MG63 (cell line): ENCODE measurements around the gene DAP. TPM values are rescaled to one million over a fixed set of nuclear protein-coding genes. Genes with fewer than 3 reads are reported as not detected.
"Not testable (repeated sequence)": the region's sequence is repeated elsewhere in the genome, so short reads cannot be mapped to it uniquely, and the experiment has no call there.

Experiments used
- DNase-seq: peaks from one replicate; pipeline ENCODE4 v3.0.0-alpha.2; 2020
- H3K27me3 ChIP-seq: fragments of 250-450 bp; sonication (Bioruptor Pico); 2 replicates; pipeline ENCODE4 v1.5.1; 2020; ENCODE audit warnings: mild to moderate bottlenecking, moderate library complexity
- H3K36me3 ChIP-seq: fragments of 250-450 bp; sonication (Bioruptor Pico); 2 replicates; pipeline ENCODE4 v1.5.1; 2020; ENCODE audit warnings: mild to moderate bottlenecking, moderate library complexity
- H3K4me3 ChIP-seq: fragments of 250-450 bp; sonication (Bioruptor Pico); 2 replicates; pipeline ENCODE4 v1.5.1; 2020; ENCODE audit warnings: mild to moderate bottlenecking, moderate library complexity
- H3K9me3 ChIP-seq: fragments of 250-450 bp; sonication (Bioruptor Pico); 2 replicates; pipeline ENCODE4 v1.5.1; 2020; ENCODE audit warnings: mild to moderate bottlenecking, moderate library complexity
- total RNA-seq: library from RNA; depleted of rRNA; stranded (reverse); fragments of >200 nt; shearing (Covaris generic); gene quantifications from 2 replicates; pipeline ENCODE4 v1.2.3, GENCODE V29; 2014; ENCODE audit warnings: low replicate concordance; rRNA removed

The DAP gene
- total RNA-seq, 1 experiment from 2014 or later, result 26.4 TPM

DNA sequence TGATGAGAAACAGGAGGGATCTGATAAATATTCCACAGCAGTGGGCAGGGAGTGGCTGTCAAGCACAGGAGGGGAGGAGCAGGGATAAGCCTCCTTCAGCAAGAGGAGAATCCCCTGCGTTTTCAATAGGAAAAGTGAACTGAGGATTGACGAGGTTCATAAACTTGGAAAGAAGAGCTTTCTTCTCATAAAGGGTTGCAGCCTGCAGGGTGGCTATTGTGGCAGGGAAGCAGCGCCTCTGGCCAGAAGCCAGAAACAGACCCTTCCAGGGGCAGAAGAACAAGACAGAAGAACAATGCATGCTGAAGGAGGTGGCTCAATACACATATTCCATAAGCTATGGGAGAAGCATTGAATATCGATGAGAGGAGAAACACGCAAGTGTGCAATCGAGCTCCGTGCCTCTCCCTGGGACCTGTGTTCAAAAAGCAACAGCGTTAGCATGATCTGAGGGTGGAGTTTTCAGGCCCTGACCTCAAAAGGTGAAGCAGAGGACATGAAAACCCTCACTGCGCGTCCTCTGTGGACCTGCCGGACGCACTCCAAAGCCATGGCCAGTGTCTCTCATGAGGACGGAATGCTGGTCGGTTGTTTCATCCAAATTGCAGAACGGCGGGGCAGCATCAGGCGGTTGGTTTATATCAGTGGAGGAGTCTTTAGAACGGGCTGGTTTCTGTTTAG is 129.6 kb downstream of the DAP start:
- H3K4me3 ChIP-seq, result no peak overlapping the region
- peaks cover 53% of the 10 kb centered on the region for H3K36me3 ChIP-seq
- no peaks in the 10 kb centered on the region for H3K27me3 ChIP-seq
- DNase-seq, result no peak
- H3K9me3 ChIP-seq, result no peaks in the 10 kb centered on the region

DNA sequence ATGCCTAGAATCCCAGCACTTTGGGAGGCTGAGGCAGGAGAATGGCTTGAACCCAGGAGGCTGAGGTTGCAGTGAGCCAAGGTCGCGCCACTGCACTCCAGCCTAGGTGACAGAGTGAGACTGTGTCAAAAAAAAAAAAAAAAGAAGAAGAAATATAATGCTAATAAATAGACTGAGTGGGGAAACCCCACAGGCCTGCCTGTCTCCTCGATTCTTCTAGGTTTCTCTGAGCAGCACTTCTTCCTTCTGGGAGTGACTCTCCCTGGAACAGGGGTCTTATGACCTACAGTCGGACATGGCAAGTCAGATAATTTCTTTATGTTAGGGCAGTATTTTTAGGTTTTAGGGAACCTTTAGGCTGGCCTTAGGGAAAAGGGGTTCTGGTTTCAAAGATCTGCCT is 130.3 kb downstream of the DAP start:
- not testable (repeated sequence) for H3K27me3 ChIP-seq, DNase-seq, H3K4me3 ChIP-seq, H3K9me3 ChIP-seq
- H3K36me3 ChIP-seq, result peaks cover 52% of the 10 kb centered on the region

DNA sequence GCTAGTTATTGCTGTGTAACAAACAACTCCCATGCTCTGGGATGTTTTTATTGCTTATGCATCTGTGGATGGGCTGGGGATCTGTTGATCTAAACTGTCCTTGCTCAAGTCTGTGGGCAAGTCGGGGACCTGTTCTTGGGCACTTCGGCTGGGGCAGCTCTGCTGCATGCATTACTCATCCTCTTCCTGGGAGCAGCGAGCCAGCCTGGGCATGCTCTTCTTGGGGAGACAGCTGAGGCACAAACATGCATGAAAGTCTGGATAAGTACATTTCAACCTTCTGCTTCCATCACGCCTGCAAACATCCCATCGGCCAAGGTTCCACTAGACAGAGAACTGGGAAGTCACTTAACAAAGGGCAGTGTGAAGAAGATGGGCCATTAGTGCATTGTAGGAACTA is 130.9 kb downstream of the DAP start:
- DNase-seq, result no peak
- Histone ChIP-seq H3K27me3 (no peaks in the 10 kb centered on the region), H3K36me3 (peaks cover 57% of the 10 kb centered on the region)

DNA sequence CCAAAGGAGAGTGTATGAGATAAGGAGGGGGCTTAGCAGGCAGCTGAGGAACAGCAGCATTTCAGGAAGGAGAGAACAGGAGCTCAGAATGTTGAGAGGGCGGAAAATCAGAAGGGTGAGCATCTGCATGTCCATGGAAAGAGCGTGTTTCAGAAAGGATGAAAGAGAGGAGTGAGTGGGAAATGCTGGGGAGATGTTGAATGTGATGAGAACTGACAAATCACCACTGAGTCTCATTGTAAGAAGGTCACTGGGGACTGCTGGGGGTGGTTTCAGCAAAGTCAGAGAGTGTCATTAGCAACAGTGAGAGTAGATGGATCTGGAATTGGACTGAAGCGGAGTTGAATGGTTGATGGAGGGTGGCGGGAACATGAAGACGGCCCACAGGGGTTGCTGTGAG is 131.4 kb downstream of the DAP start:
- Histone ChIP-seq H3K36me3 (peaks cover 57% of the 10 kb centered on the region), H3K4me3 (no peak overlapping the region), H3K9me3 (no peaks in the 10 kb centered on the region), H3K27me3 (no peaks in the 10 kb centered on the region)
- DNase-seq, result no peak

More for the DNA sequence above, 130.9 kb downstream of the DAP start:
- Histone ChIP-seq H3K4me3 (no peak overlapping the region), H3K9me3 (no peaks in the 10 kb centered on the region)

Other genes with a start within 250 kb of the DAP start
- 9.6 and 10.4 TPM in 2 replicates for gene ANKRD33B, start 197.2 kb downstream of the DAP start, total RNA-seq